T-helper 1 cell (primary cell): ENCODE data around the gene LPCAT1.
A peak's percentile ranks its signal among the peaks of the same experiment; 100 is the strongest.
"Not testable (repeated sequence)": the region's sequence is repeated elsewhere in the genome, so short reads cannot be mapped to it uniquely, and the experiment has no call there.

Source experiments
- DNase-seq, 5 donors: peaks; one replicate each; pipeline ENCODE4 v3.0.0-alpha.2; 2012 to 2020
- total RNA-seq, 4 donors: gene quantifications; one replicate each; lab custom pipeline; 2026; lab: John Stamatoyannopoulos, UW

The LPCAT1 gene
- 27.4 to 57.1 (median 41.8) reads per million in 4 donors for total RNA-seq

- DNase-seq, result peak; percentile 56 to 82 (median 59)
Measured at GRCh38 chr5:1523793-1524480, at the start of gene LPCAT1. Gene LPCAT1 (minus strand): TSS chr5:1523960. CDS start chr5:1523844, 116 bp downstream.

- DNase-seq, result not testable (repeated sequence)
Measured at GRCh38 chr5:1571875-1572274, 48.1 kb upstream of the LPCAT1 start.

GRCh38 chr5:1570975-1571374 lies 47.2 kb upstream of the LPCAT1 start:
- no peak for DNase-seq

GRCh38 chr5:1568201-1568979 lies 44.6 kb upstream of the LPCAT1 start:
- DNase-seq, result no peak

- DNase-seq, result not testable (repeated sequence)
Measured at GRCh38 chr5:1567527-1568200, 43.9 kb upstream of the LPCAT1 start.

- DNase-seq, result no peak
Measured at GRCh38 chr5:1565737-1566734, 42.3 kb upstream of the LPCAT1 start.

- DNase-seq, result no peak
Measured at GRCh38 chr5:1564824-1565736, 41.3 kb upstream of the LPCAT1 start.

- DNase-seq, result no peak
Measured at GRCh38 chr5:1564182-1564748, 40.5 kb upstream of the LPCAT1 start.

GRCh38 chr5:1563617-1564181 lies 39.9 kb upstream of the LPCAT1 start:
- DNase-seq, result no peak

- DNase-seq, result no peak
Measured at GRCh38 chr5:1563051-1563461, 39.3 kb upstream of the LPCAT1 start.

- DNase-seq, result no peak
Measured at GRCh38 chr5:1562599-1562998, 38.8 kb upstream of the LPCAT1 start.

GRCh38 chr5:1561402-1561929 lies 37.7 kb upstream of the LPCAT1 start:
- no peak for DNase-seq

GRCh38 chr5:1560499-1560898 lies 36.7 kb upstream of the LPCAT1 start:
- not testable (repeated sequence) for DNase-seq

GRCh38 chr5:1558944-1559343 lies 35.2 kb upstream of the LPCAT1 start:
- peak in 1 of 5 donors; percentile 14 for DNase-seq

GRCh38 chr5:1557114-1557873 lies 33.5 kb upstream of the LPCAT1 start:
- DNase-seq, result no peak

- DNase-seq, result no peak
Measured at GRCh38 chr5:1555808-1556731, 32.3 kb upstream of the LPCAT1 start.

- DNase-seq, result no peak
Measured at GRCh38 chr5:1555011-1555807, 31.4 kb upstream of the LPCAT1 start.
